Panc1 (cell line): ENCODE data around the gene BCAP29. TPM values are rescaled to one million over a fixed set of nuclear protein-coding genes. Genes with fewer than 3 reads are reported as not detected.

Experiments
- total RNA-seq: library from RNA; stranded (reverse); gene quantifications from one replicate; pipeline ENCODE4 v1.2.1, GENCODE V29; 2021; ENCODE audit not compliant: unreplicated experiment

Gene BCAP29
- total RNA-seq, 1 experiment from 2014 or later: 71.7 TPM

Other genes starting within 250 kb of the BCAP29 start
- gene GPR22, start 110.2 kb upstream of the BCAP29 start, total RNA-seq: not detected
- gene COG5, start 16.3 kb upstream of the BCAP29 start, total RNA-seq: 29.1 TPM
- 9.1 TPM for gene DUS4L, start 16.3 kb upstream of the BCAP29 start, total RNA-seq
- gene SLC26A4, start 80.6 kb downstream of the BCAP29 start, total RNA-seq: 0.05 TPM
- gene CBLL1, start 163.9 kb downstream of the BCAP29 start, total RNA-seq: 34.7 TPM
- gene SLC26A3, start 223.0 kb downstream of the BCAP29 start, total RNA-seq: 0.36 TPM